Adrenal gland (tissue), 12 donors: ENCODE measurements around the gene ALOX5. TPM values are rescaled to one million over a fixed set of nuclear protein-coding genes. Genes with fewer than 3 reads are reported as not detected.

Experiments used
- DNase-seq, 7 donors: peaks; one replicate each; pipeline ENCODE4 v3.0.0-alpha.2; 2019 to 2020
- H3K27ac ChIP-seq, 5 donors: fragments of 200-600 bp; sonication (generic) in 4 of 5; 1 replicate in 3 of 5; 2 replicates in 2 of 5; pipeline versions ENCODE4 v1.5.1 to v1.8.0; 2016 to 2020; ENCODE audit warnings: mild to moderate bottlenecking in 1 of 5
- H3K27me3 ChIP-seq: fragments of 200-600 bp; 2 replicates; pipeline ENCODE4 v1.8.0; 2021
- H3K36me3 ChIP-seq, 2 donors: fragments of 200-600 bp; replicated peaks in 1 of 2; 1 replicate in 1 of 2; 2 replicates in 1 of 2; pipeline versions ENCODE4 v1.5.1 to v1.8.0; 2018 to 2022
- H3K4me1 ChIP-seq, 2 donors: fragments of 200-600 bp; replicated peaks in 1 of 2; 1 replicate in 1 of 2; 2 replicates in 1 of 2; pipeline versions ENCODE4 v1.5.1 to v1.8.0; 2018 to 2021
- H3K4me3 ChIP-seq, 4 donors: fragments of 200-600 bp; sonication (generic) in 3 of 4; one replicate each; pipeline ENCODE4 v1.5.1; 2016 to 2018
- H3K9me3 ChIP-seq, 3 donors: fragments of 200-600 bp; sonication (generic) in 1 of 3; replicated peaks in 1 of 3; 1 replicate in 2 of 3; 2 replicates in 1 of 3; pipeline versions ENCODE4 v1.5.1 to v1.8.0; 2016 to 2021
- POLR2A ChIP-seq, 2 donors: fragments of 450-650 bp; IDR thresholded peaks; one replicate each; pipeline ENCODE4 v1.6.1; 2017; ENCODE audit warnings: antibody characterized with exemption in 2 of 2, mild to moderate bottlenecking in 2 of 2, moderate library complexity in 1 of 2
- WGBS, 4 donors: extraction: QIAGEN DNeasy Blood & Tissue Kit in 2 of 4; methylation state at CpG; one replicate each; pipeline versions ENCODE4 v1.1.5 to v1.1.7; 2013 to 2017; 5-methylcytosine and 5-hydroxymethylcytosine counted together
- intact Hi-C, 2 donors: fragments of 100-400 bp; cut with DNase I; formaldehyde crosslinking; loops; one replicate each; pipeline versions ENCODE4 v1.14.1 to v1.15.0; 2022 to 2023
- polyA plus RNA-seq, 3 donors: library from polyadenylated mRNA; stranded (reverse); fragments of 200-250 nt in 2 of 3; fragments of 350-450 nt in 1 of 3; fragmentation: Illumina TruSeq in 1 of 3; extraction: RNeasy Lipid Tissue Mini Kit (QIAGEN cat#74804) in 1 of 3; gene quantifications; one replicate each; pipeline ENCODE4 v1.2.3, GENCODE V29; 2013 to 2014
- total RNA-seq, 9 donors: library from RNA; depleted of rRNA in 4 of 9; stranded (reverse); fragments of >200 nt in 4 of 9; fragments of 120-200 nt in 1 of 9; fragmentation: NEBNext Ultra II Directional in 1 of 9; extraction: Animal tissue kit (Norgen Biotek cat#: 25700) in 1 of 9; gene quantifications; one replicate each; pipeline versions ENCODE4 v1.1.0 to v1.2.4, GENCODE V29; 2013 to 2023
- TF ChIP-seq, protein P1 (sequence below), 6 experiments: fragments of 450-650 bp in 4 of 6; fragments of 200-600 bp in 2 of 6; sonication (generic) in 1 of 6; IDR thresholded peaks; 1 replicate in 5 of 6; 2 replicates in 1 of 6; pipeline versions ENCODE4 v1.5.1 to v1.8.0; 2016 to 2021; ENCODE audit warnings: antibody characterized with exemption in 6 of 6, mild to moderate bottlenecking in 2 of 6, moderate library complexity in 1 of 6
- donor health status: healthy with polysubstance abuse.
- donor health status: Bipolar disorder and iron deficiency.
- donor health status: DM: yes; HTN: yes; CAD: no.
- donor health status: DM: no; HTN: no; CAD: no.
- donor health status: DM: no; HTN: no; CAD: no.
- donor health status: DM: yes; HTN: yes; CAD: no.

ALOX5 gene
- total and polyA plus RNA-seq, 12 donors: 1.00 to 60.0 (median 17.7) TPM

DNA sequence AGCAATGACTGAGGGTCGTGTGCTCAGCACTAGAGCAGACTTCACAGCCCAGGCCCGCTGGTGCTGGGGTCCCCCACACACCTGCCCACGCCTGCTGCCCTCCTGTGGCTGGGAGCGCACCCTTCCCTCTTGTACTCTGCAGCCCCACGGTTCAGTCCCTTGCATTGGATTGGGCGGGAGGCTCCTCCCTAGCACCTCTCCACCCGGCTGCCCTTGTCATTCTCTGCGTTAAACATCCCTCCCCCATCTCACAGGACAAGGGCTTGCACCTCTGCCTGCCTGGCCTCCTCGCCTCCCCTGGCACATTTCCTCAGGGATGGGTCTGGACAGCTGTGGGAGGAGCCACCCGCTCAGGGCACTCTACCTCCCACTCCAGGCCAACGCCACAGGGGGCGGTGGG, 68.6 kb downstream of the ALOX5 start:
- peak in 1 of 7 donors; percentile 30 for DNase-seq

DNA sequence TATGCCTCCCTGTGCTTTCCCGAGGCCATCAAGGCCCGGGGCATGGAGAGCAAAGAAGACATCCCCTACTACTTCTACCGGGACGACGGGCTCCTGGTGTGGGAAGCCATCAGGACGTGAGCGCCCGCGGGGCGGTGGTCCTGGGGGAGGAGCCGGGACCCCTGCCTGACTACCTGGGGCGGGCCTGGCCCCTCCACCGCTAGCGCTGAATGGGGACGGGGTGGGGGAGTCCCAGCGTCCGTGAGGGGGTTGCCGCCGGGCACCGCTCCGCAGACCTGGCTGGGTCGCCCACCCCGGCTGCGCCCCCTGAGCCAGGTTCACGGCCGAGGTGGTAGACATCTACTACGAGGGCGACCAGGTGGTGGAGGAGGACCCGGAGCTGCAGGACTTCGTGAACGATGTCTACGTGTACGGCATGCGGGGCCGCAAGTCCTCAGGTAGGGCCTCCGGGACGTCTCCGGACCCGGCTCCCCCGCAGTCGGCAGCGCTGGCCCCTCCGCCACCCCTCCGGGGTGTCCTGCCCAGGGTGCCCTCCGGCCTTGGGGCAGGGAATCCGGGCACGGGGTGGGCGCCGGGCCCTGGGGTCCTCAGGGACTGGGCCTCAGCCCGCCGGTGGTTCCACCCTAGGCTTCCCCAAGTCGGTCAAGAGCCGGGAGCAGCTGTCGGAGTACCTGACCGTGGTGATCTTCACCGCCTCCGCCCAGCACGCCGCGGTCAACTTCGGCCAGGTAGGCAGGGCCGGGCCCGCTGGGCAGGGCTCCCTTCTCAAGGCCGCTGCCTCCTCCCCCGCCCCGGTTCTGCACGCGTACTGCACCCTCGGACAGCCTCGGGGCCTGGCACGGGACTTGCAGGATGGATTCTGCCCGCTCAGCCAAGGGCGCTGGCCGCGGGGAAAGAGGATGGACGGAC, 69.3 kb downstream of the ALOX5 start:
- WGBS, 4 donors: 93 to 95% (median 94%) methylated on average over 9 to 76 of the region's 76 CpGs
- DNase-seq: peak in 1 of 7 donors; percentile 41
- H3K27me3 ChIP-seq: no peaks in the 10 kb centered on the region
- intact Hi-C loops: no loop called here
- TF ChIP-seq POLR2A (IDR thresholded peaks at IDR 0.05): no peak
- TF ChIP-seq, protein P1, sequence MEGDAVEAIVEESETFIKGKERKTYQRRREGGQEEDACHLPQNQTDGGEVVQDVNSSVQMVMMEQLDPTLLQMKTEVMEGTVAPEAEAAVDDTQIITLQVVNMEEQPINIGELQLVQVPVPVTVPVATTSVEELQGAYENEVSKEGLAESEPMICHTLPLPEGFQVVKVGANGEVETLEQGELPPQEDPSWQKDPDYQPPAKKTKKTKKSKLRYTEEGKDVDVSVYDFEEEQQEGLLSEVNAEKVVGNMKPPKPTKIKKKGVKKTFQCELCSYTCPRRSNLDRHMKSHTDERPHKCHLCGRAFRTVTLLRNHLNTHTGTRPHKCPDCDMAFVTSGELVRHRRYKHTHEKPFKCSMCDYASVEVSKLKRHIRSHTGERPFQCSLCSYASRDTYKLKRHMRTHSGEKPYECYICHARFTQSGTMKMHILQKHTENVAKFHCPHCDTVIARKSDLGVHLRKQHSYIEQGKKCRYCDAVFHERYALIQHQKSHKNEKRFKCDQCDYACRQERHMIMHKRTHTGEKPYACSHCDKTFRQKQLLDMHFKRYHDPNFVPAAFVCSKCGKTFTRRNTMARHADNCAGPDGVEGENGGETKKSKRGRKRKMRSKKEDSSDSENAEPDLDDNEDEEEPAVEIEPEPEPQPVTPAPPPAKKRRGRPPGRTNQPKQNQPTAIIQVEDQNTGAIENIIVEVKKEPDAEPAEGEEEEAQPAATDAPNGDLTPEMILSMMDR (IDR thresholded peaks at IDR 0.05): no peak
- no peaks in the 10 kb centered on the region for H3K9me3 ChIP-seq
- H3K4me1 ChIP-seq: no peaks in the 10 kb centered on the region
- H3K36me3 ChIP-seq: no peaks in the 10 kb centered on the region
- H3K4me3 ChIP-seq: no peak overlapping the region
- no peak overlapping the region for H3K27ac ChIP-seq

More for the DNA sequence above, 68.6 kb downstream of the ALOX5 start:
- WGBS, 4 donors: 59 to 65% (median 61%) methylated on average over 8 to 12 of the region's 12 CpGs
- intact Hi-C loops: no loop called here
- Histone ChIP-seq H3K9me3 (no peaks in the 10 kb centered on the region), H3K4me3 (no peak overlapping the region), H3K36me3 (no peaks in the 10 kb centered on the region), H3K4me1 (no peaks in the 10 kb centered on the region), H3K27me3 (no peaks in the 10 kb centered on the region), H3K27ac (no peak overlapping the region)
- TF ChIP-seq, protein P1 (IDR thresholded peaks at IDR 0.05): no peak
- no peak for TF ChIP-seq POLR2A (IDR thresholded peaks at IDR 0.05)

DNA sequence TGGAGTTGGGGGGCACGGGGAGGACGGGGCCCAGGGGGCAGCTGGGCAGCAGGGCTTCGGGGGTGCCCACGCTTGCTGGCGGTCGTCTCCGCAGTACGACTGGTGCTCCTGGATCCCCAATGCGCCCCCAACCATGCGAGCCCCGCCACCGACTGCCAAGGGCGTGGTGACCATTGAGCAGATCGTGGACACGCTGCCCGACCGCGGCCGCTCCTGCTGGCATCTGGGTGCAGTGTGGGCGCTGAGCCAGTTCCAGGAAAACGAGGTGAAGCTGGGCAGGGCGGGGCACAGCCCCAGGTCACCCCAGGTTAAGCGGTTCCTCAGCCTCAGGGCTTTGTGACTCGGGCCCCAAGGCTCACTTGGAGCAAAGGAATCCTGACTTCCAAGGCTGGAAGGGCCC, 70.0 kb downstream of the ALOX5 start:
- H3K27ac ChIP-seq: no peak overlapping the region
- 92 to 95% (median 94%) methylated on average over 22 to 24 of the region's 24 CpGs; no CpG with 5 or more reads in 1 of the 4 donors for WGBS, 4 donors
- no peaks in the 10 kb centered on the region for H3K9me3 ChIP-seq
- H3K36me3 ChIP-seq: no peaks in the 10 kb centered on the region
- no peaks in the 10 kb centered on the region for H3K4me1 ChIP-seq
- no peaks in the 10 kb centered on the region for H3K27me3 ChIP-seq
- intact Hi-C loops: no loop called here
- DNase-seq: peak in 1 of 7 donors; percentile 49
- no peak for TF ChIP-seq POLR2A (IDR thresholded peaks at IDR 0.05)
- TF ChIP-seq, protein P1 (IDR thresholded peaks at IDR 0.05): no peak
- no peak overlapping the region for H3K4me3 ChIP-seq

DNA sequence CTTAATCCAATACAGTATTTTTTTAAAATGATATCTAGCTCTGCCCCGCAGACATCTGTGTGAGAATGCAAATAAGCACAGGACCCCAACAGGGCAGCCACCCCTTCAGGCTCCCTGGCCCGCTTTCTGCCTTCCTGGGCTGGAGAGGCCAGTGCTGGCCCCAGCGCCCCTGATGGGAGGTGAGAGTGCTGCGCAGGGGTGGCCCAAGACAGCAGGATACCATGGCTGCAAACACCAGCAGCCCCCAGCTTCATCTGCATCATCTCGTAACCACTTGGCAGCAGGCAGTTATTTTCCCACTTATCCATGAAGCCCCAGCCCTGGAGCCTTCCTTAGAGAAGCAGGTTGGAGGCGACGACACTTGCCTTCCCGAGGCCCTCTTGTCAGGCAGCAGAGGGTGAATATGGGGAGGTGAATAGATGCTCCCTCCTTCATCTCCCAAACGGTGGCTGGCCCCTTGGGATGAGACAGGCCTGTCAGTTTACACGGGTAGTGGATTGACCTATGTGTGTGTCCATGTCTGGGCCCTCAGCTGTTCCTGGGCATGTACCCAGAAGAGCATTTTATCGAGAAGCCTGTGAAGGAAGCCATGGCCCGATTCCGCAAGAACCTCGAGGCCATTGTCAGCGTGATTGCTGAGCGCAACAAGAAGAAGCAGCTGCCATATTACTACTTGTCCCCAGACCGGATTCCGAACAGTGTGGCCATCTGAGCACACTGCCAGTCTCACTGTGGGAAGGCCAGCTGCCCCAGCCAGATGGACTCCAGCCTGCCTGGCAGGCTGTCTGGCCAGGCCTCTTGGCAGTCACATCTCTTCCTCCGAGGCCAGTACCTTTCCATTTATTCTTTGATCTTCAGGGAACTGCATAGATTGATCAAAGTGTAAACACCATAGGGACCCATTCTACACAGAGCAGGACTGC, 71.2 kb downstream of the ALOX5 start:
- H3K36me3 ChIP-seq: no peaks in the 10 kb centered on the region
- H3K4me1 ChIP-seq: no peaks in the 10 kb centered on the region
- H3K27ac ChIP-seq: no peak overlapping the region
- no peak overlapping the region for H3K4me3 ChIP-seq
- DNase-seq: peak in 1 of 7 donors; percentile 52
- TF ChIP-seq, protein P1 (IDR thresholded peaks at IDR 0.05): no peak
- TF ChIP-seq POLR2A (IDR thresholded peaks at IDR 0.05): no peak
- no peaks in the 10 kb centered on the region for H3K27me3 ChIP-seq
- intact Hi-C loops: no loop called here
- no peaks in the 10 kb centered on the region for H3K9me3 ChIP-seq
- 79 to 84% (median 81%) methylated on average over 15 to 19 of the region's 19 CpGs for WGBS, 4 donors
